Epithelial cell of umbilical artery (primary cell): ENCODE data around the gene GABPB2. TPM values are rescaled to one million over a fixed set of nuclear protein-coding genes. Genes with fewer than 3 reads are reported as not detected.

Source experiments
- total RNA-seq: library from RNA; depleted of rRNA; stranded (reverse); fragments of >200 nt; gene quantifications from 2 replicates; pipeline ENCODE4 v1.2.3, GENCODE V29; 2014

Gene GABPB2
- total RNA-seq, result 4.5 and 6.5 TPM in 2 replicates

DNA sequence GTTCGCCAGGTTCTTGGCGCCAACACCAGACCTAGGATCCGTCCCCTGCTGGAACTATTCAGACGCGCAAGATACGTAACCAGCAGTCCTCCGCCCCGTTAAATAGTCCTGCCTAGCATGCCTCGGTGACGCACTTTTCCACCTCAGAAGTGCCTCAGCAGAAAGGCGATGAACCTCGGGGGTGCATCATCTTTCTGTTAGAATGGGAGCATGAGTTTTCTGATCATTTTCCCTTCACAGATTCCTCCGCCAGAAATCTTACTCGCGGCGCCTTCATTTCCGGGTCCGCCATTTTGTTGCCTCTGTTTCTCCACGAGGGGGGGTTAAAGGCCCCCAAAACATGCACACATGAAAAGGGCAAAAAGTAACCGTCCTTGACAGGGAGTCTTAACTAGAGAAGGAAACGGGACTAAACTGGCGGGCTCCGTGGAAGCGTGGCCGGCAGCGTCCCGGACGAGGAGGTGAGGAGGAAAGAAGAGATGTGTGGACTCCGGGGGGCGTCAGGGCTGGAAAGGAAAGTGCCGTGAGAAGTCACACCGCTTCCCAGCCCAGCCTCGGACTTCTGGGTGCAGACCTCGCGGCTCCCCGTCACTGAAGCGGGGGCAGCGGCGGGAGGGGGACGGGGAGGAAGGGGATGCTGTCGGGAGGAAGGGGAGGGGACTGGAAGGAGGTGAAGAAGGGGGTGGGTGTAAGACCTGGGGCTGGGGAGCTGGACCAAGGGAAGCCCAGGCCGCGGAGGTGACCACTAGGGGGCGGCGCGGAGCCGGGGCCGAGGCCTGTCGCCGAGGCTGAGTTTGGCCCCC lies at the start of gene GABPB2:
Gene GABPB2, plus strand, starts transcription at position 288 of the 803 bp plus-strand sequence. CDS start 17,429 bp downstream, outside the sequence.

DNA sequence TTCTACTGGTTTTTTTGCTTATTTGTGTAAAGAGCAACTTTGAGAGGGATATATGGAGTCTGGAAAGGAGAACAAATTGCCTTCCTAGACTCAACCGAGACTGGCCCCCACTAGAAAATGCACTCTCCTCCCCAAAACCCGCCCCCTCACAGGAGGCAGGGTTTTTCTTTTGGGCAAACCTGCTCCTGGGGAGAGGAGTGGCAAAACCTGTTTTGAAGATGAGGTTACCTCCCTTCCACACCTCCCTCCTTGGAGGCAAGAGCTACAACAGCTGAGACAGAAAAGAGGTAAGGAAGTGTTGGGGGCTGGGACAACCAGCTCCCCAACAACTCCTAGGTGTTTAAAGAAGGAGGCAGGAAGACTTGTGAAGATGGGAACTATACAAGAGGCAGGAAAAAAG lies 34.2 kb upstream of the GABPB2 start, which contains the start of gene BNIPL:
Gene BNIPL, plus strand, starts transcription at position 231 of the 400 bp plus-strand sequence. Its CDS starts 140 bp downstream, at position 371.

DNA sequence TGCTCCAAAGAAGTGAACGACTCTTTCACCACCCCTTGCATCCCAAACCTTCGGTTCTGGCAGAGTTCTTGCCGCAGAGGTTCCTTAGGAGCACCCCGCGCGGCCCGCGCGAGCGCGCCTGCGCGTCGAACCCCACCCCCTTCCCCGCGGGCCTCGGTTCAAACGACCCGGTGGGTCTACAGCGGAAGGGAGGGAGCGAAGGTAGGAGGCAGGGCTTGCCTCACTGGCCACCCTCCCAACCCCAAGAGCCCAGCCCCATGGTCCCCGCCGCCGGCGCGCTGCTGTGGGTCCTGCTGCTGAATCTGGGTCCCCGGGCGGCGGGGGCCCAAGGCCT lies 23.0 kb upstream of the GABPB2 start, which contains the start of gene C1orf56:
Gene C1orf56, plus strand, starts transcription at position 161 of the 334 bp plus-strand sequence. Its CDS starts 97 bp downstream, at position 258.

GRCh38 chr1:151059109-151060006 lies 11.2 kb upstream of the GABPB2 start, which contains the start of gene CDC42SE1:
CDC42SE1 (minus strand) TSS chr1:151059622; CDS start chr1:151055730, 3,892 bp downstream.

GRCh38 chr1:151060007-151060656 lies 10.4 kb upstream of the GABPB2 start, which contains the start of gene MLLT11:
MLLT11 (plus strand) TSS chr1:151060397; CDS start chr1:151067225, 6,828 bp downstream.

DNA sequence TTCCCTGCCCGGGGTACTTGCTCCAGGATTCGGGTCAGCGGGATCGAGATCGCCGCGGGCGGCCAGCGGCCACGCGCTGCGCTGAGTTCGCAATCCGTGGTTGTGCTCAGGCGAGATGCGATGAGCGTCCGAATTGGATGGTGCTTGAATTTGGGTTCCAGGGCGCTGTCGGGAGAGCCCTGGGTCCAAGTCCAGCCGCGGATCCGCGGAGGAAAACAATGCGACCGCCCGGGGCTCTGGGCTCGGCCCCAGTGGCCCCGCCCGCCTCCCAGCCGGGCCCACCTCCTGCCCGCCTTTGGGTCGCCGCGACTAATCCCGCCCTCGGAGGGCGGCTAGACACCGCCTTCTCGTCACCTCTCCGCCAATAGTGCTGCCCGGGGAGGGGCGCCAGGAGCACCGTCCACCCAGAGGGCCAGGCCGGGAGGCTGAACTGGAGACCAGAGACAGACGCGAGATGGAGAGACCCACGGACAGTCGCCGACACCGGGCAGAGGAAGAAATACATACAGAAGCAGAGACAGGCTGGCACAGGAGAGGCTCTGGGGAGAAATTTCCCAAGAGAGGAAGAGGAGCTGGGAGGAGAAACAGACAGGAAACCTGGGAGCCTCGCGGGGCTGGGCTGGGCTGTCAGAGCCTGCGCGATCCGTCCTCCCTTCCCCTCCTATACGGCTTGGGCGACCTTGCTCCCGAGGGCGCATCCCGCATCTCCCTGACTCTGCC lies 76.0 kb downstream of the GABPB2 start, which contains the start of gene SEMA6C:
Gene SEMA6C, minus strand, starts transcription at position 220 of the 720 bp plus-strand sequence. CDS start 4,010 bp downstream, outside the sequence.

DNA sequence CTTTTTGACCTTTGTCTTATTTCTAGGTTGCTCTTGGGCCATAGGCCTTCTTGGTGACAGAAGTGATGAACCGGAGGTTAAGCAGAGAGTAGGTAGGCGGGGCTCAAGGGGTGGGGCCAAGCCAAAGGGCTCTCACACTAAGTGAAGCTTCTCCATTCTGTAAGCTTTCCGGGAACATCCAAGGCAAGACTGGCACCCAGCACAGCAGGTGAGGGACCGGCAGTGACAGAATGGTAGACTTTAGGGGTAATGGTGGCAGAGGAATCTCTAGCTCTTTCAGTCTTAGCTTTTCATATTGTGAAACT lies 85.9 kb downstream of the GABPB2 start, which contains the start of gene TNFAIP8L2:
Gene TNFAIP8L2, plus strand, starts transcription at position 135 of the 305 bp plus-strand sequence. CDS start 2,049 bp downstream, outside the sequence.

GRCh38 chr1:151165738-151166504 lies 95.4 kb downstream of the GABPB2 start, which contains the start of the genes LYSMD1 and SCNM1:
LYSMD1 (minus strand) TSS chr1:151165902; CDS start chr1:151165258, 644 bp downstream.
SCNM1 (plus strand) TSS chr1:151166144; CDS start chr1:151166153, 9 bp downstream.

Other genes starting within 250 kb of the GABPB2 start
- 14.0 and 28.4 TPM in 2 replicates for gene ARNT, start 194.2 kb upstream of the GABPB2 start, total RNA-seq
- gene CTXND2, start 183.6 kb upstream of the GABPB2 start, total RNA-seq, result not detected in 2 replicates
- gene SETDB1, start 144.4 kb upstream of the GABPB2 start, total RNA-seq, result 28.9 and 42.6 TPM in 2 replicates
- gene CERS2, start 95.9 kb upstream of the GABPB2 start, total RNA-seq, result 61.1 and 71.1 TPM in 2 replicates
- gene ANXA9, start 88.5 kb upstream of the GABPB2 start, total RNA-seq, result not detected in 2 replicates
- 4.5 and 6.2 TPM in 2 replicates for gene MINDY1, start 63.9 kb upstream of the GABPB2 start, total RNA-seq
- 4.2 and 5.0 TPM in 2 replicates for gene PRUNE1, start 62.3 kb upstream of the GABPB2 start, total RNA-seq
- gene BNIPL, start 34.2 kb upstream of the GABPB2 start, total RNA-seq, result 0.32 and 0.46 TPM in 2 replicates
- 1.3 and 1.5 TPM in 2 replicates for gene C1orf56, start 23.0 kb upstream of the GABPB2 start, total RNA-seq
- 67.6 and 76.9 TPM in 2 replicates for gene CDC42SE1, start 11.1 kb upstream of the GABPB2 start, total RNA-seq
- gene MLLT11, start 10.4 kb upstream of the GABPB2 start, total RNA-seq, result 3.8 and 5.8 TPM in 2 replicates
- 5.8 and 8.8 TPM in 2 replicates for gene SEMA6C, start 75.9 kb downstream of the GABPB2 start, total RNA-seq
- gene TNFAIP8L2, start 85.9 kb downstream of the GABPB2 start, total RNA-seq, result not detected in 2 replicates
- gene LYSMD1, start 95.1 kb downstream of the GABPB2 start, total RNA-seq, result 2.6 and 4.4 TPM in 2 replicates
- gene SCNM1, start 95.4 kb downstream of the GABPB2 start, total RNA-seq, result 20.4 and 20.5 TPM in 2 replicates
- gene TMOD4, start 105.2 kb downstream of the GABPB2 start, total RNA-seq, result not detected in 2 replicates
- 69.8 and 76.7 TPM in 2 replicates for gene VPS72, start 119.4 kb downstream of the GABPB2 start, total RNA-seq
- gene PIP5K1A, start 127.8 kb downstream of the GABPB2 start, total RNA-seq, result 45.1 and 48.6 TPM in 2 replicates
- 255 and 270 TPM in 2 replicates for gene PSMD4, start 184.0 kb downstream of the GABPB2 start, total RNA-seq
- 6.7 and 6.8 TPM in 2 replicates for gene ZNF687, start 211.5 kb downstream of the GABPB2 start, total RNA-seq